Neural progenitor cell (in vitro differentiated cells): ENCODE measurements around the gene SNRNP40.

Source experiments
- EZH2 ChIP-seq: fragments of 200-600 bp; sonication (generic); IDR thresholded peaks from 2 replicates; pipeline ENCODE4 v1.6.1; 2017; ENCODE audit warnings: antibody characterized with exemption, mild to moderate bottlenecking, moderate library complexity
- EZH2phosphoT487 ChIP-seq: fragments of 200-600 bp; sonication (generic); IDR thresholded peaks from 2 replicates; pipeline ENCODE4 v1.6.1; 2017; ENCODE audit warnings: antibody characterized with exemption
- TF ChIP-seq, protein P1 (sequence below): fragments of 200-600 bp; sonication (generic); IDR thresholded peaks from 2 replicates; pipeline ENCODE4 v1.5.1; 2017; ENCODE audit warnings: antibody characterized with exemption, mild to moderate bottlenecking

- TF ChIP-seq EZH2 = no peak
- TF ChIP-seq, protein P1, sequence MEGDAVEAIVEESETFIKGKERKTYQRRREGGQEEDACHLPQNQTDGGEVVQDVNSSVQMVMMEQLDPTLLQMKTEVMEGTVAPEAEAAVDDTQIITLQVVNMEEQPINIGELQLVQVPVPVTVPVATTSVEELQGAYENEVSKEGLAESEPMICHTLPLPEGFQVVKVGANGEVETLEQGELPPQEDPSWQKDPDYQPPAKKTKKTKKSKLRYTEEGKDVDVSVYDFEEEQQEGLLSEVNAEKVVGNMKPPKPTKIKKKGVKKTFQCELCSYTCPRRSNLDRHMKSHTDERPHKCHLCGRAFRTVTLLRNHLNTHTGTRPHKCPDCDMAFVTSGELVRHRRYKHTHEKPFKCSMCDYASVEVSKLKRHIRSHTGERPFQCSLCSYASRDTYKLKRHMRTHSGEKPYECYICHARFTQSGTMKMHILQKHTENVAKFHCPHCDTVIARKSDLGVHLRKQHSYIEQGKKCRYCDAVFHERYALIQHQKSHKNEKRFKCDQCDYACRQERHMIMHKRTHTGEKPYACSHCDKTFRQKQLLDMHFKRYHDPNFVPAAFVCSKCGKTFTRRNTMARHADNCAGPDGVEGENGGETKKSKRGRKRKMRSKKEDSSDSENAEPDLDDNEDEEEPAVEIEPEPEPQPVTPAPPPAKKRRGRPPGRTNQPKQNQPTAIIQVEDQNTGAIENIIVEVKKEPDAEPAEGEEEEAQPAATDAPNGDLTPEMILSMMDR = no peak
- no peak for TF ChIP-seq EZH2phosphoT487
These were observed 28.4 kb upstream of the SNRNP40 start for GRCh38 chr1:31324992-31325391.
